Right cardiac atrium (tissue), 5 donors: Measurements from ENCODE around the gene COX17. TPM values are rescaled to one million over a fixed set of nuclear protein-coding genes. Genes with fewer than 3 reads are reported as not detected.
A peak's percentile ranks its signal among the peaks of the same experiment; 100 is the strongest.
"Not testable (repeated sequence)": the region's sequence is repeated elsewhere in the genome, so short reads cannot be mapped to it uniquely, and the experiment has no call there.

Experiments used
- ATAC-seq, 2 donors: fragments of 200-7000 bp; cut with Tn5 transposase; one replicate each; pipeline versions ENCODE4 v1.8.0 to v1.9.1; 2020; ENCODE audit warnings: moderate library complexity in 2 of 2, mild to moderate bottlenecking in 1 of 2
- DNase-seq, 3 donors: peaks; one replicate each; pipeline ENCODE4 v3.0.0-alpha.2; 2020
- H3K27ac ChIP-seq: one replicate; pipeline ENCODE4 v1.5.1; 2013; ENCODE audit warnings: mild to moderate bottlenecking, low read length, control low read depth, moderate library complexity
- H3K27me3 ChIP-seq: one replicate; pipeline ENCODE4 v1.6.1; 2013; ENCODE audit not compliant: control insufficient read depth, insufficient read depth
- H3K4me1 ChIP-seq: one replicate; pipeline ENCODE4 v1.6.1; 2013; ENCODE audit warnings: low read length; ENCODE audit not compliant: control insufficient read depth, insufficient read depth
- H3K4me3 ChIP-seq: one replicate; pipeline ENCODE4 v1.5.1; 2013; ENCODE audit warnings: low read length, control low read depth
- H3K9me3 ChIP-seq: one replicate; pipeline ENCODE4 v1.6.1; 2013; ENCODE audit warnings: low read length; ENCODE audit not compliant: control insufficient read depth
- WGBS: extraction: QIAGEN DNeasy Blood & Tissue Kit; methylation state at CpG from one replicate; pipeline ENCODE4 v1.1.7; 2013; 5-methylcytosine and 5-hydroxymethylcytosine counted together
- intact Hi-C, 4 donors: fragments of 100-400 bp; cut with DNase I; formaldehyde crosslinking; loops; one replicate each; pipeline versions ENCODE4 v1.11.0 to v1.14.0; 2022 to 2023
- polyA plus RNA-seq: library from polyadenylated mRNA; stranded (reverse); fragments of 200-250 nt; gene quantifications from one replicate; pipeline ENCODE4 v1.2.3, GENCODE V29; 2013
- total RNA-seq, 4 donors: library from RNA; stranded (reverse); fragmentation: NEBNext Ultra II Directional; extraction: Animal tissue kit (Norgen Biotek cat#: 25700); gene quantifications; one replicate each; pipeline ENCODE4 v1.2.1, GENCODE V29; 2021
- donor health status: healthy with polysubstance abuse.
- donor health status: DM: no; HTN: yes; CAD: no.
- donor health status: DM: no; HTN: no; CAD: no.
- donor health status: DM: no; HTN: yes; CAD: no; lungs with severe emphysema.
- donor health status: DM: yes; HTN: yes; CAD: no.

COX17 gene
- total and polyA plus RNA-seq, 5 donors: 108 to 622 (median 132) TPM

DNA sequence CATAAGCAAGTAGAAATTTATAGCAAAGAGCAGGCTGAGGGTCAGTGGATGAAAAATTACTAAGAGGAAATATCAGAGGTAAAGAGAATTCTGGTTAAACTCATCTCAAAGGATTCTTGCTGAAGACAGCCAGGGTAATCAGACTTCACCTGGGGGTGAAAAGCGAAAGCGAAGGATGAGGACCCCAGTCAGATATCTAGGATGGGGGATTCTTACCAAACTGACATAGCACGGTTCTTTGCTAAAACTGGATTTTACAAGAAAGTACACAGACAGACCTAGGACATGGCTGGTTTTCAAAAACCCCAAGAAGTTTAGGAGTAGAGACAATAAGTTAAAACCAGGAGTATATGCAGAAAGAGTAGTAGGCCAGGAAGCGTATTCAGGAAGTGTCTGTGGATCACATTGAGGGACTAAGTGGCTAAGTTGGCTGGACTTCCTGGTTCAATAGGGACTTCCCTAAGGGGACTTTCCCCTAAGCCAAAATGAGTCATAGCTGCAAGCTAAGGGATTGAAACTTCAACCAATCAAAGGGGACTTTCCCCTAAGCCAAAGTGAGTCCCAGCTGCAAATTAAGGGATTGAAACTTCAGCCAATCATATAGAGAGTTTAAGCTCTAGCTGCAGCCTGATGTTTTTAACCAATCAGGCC lies 23.2 kb upstream of the COX17 start:
- no peak for DNase-seq
- 84% methylated on average over 4 of the region's 4 CpGs for WGBS
- ATAC-seq: no peak
- H3K9me3 ChIP-seq: no peaks in the 10 kb centered on the region
- H3K27me3 ChIP-seq: no peaks in the 10 kb centered on the region
- H3K27ac ChIP-seq: no peak overlapping the region
- H3K4me1 ChIP-seq: no peaks in the 10 kb centered on the region
- intact Hi-C loops: no loop called here
- H3K4me3 ChIP-seq: no peak overlapping the region

DNA sequence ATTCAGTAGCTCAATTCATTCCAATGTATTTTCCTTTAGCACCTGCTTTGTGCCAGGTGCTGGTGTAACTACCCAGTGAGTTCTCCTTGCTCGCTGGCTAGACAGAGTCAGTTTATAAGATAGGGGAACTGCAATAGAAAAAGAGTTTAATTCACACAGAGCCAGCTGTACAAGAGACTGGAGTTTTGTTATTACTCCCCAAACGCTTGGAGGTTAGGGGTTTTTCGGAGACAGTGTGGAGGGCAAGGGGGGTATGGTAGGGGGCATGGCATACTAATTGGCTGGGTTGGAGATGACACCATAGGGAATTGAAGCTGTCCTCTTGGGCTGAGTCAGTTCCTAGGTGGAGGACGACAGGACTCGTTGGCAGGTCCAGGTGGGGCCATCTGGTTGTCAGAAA lies 20.2 kb upstream of the COX17 start:
- Histone ChIP-seq H3K27me3 (no peaks in the 10 kb centered on the region), H3K9me3 (no peaks in the 10 kb centered on the region), H3K4me3 (no peak overlapping the region), H3K27ac (no peak overlapping the region), H3K4me1 (no peaks in the 10 kb centered on the region)
- 84% methylated on average over 5 of the region's 5 CpGs for WGBS
- DNase-seq (no peak), ATAC-seq (no peak)
- intact Hi-C loops: no loop called here

DNA sequence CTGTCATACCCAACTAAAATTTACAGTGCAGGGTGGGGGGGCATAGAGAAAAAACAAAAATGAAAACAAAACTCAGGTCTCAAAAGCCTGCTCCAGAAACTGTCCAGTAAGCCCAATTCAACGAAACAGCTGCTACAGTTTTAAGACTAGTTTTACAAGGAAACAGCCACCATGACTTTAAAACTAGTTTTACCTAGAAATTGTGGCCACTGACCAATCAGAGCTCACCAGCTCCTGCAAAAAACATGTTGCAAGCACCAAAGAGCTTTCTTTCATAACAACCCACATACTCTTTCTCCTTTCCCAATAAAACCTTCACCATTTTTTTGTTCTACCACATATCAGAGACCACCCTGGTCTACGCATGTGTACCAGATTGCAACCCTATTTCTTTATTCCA lies 18.3 kb upstream of the COX17 start:
- intact Hi-C loops: no loop called here
- no peak for ATAC-seq
- no peak overlapping the region for H3K4me3 ChIP-seq
- H3K9me3 ChIP-seq: no peaks in the 10 kb centered on the region
- no peak overlapping the region for H3K27ac ChIP-seq
- H3K27me3 ChIP-seq: no peaks in the 10 kb centered on the region
- H3K4me1 ChIP-seq: no peaks in the 10 kb centered on the region
- 94% methylated on average over 2 of the region's 2 CpGs for WGBS
- DNase-seq: no peak

- H3K4me3 ChIP-seq: no peak overlapping the region
- 51% methylated on average over 4 of the region's 4 CpGs for WGBS
- ATAC-seq: no peak
- no peaks in the 10 kb centered on the region for H3K9me3 ChIP-seq
- H3K27me3 ChIP-seq: no peaks in the 10 kb centered on the region
- H3K4me1 ChIP-seq: no peaks in the 10 kb centered on the region
- no peak for DNase-seq
- no peak overlapping the region for H3K27ac ChIP-seq
- intact Hi-C loops: no loop called here
Observed at GRCh38 chr3:119690043-119690656, 12.9 kb upstream of the COX17 start.

DNA sequence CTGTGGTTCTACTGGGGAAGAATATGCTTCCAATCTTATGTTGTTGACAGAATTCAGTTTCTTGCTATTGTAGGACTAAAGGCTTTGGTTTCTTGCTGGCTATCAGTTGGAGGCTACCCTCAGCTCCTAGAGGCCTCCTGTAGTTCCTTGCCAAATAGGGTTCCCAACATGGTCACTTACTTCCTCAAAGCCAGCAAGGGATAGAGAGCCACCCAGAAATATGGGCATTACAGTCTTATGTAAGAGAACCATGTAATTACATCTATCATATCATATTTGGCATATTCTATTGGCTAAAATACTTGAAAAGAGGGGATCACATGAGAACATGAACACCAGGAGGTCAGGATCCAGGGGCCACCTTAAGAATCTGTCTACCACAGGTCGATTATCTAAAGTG lies 6.2 kb upstream of the COX17 start:
- H3K4me1 ChIP-seq: no peaks in the 10 kb centered on the region

GRCh38 chr3:119681279-119681678 lies 4.1 kb upstream of the COX17 start:
- intact Hi-C loops: loop anchor here in 2 of 4 donors (10.0 kb wide), 2 partner anchors 156 to 406 kb away; no protein-coding TSS in a partner anchor
- no peak for ATAC-seq

More for the DNA sequence above, 6.2 kb upstream of the COX17 start:
- ATAC-seq (no peak), DNase-seq (no peak)
- H3K4me3 ChIP-seq: no peak overlapping the region
- WGBS: 37% methylated on average over 1 of the region's 1 CpG
- intact Hi-C loops: loop anchor here in 2 of 4 donors (10.0 kb wide), 2 partner anchors 159 to 409 kb away; no protein-coding TSS in a partner anchor
- no peaks in the 10 kb centered on the region for H3K27me3 ChIP-seq
- H3K27ac ChIP-seq: no peak overlapping the region
- H3K9me3 ChIP-seq: no peaks in the 10 kb centered on the region

GRCh38 chr3:119679874-119680273 lies 2.7 kb upstream of the COX17 start:
- H3K4me3 ChIP-seq: no peak overlapping the region
- ATAC-seq (no peak), DNase-seq (no peak)
- H3K4me1 ChIP-seq: peaks cover 3% of the 10 kb centered on the region
- H3K27ac ChIP-seq: no peak overlapping the region
- intact Hi-C loops: loop anchor here in 3 of 4 donors (10.0 kb wide), 3 partner anchors 75 to 405 kb away; no protein-coding TSS in a partner anchor
- H3K27me3 ChIP-seq: no peaks in the 10 kb centered on the region
- H3K9me3 ChIP-seq: no peaks in the 10 kb centered on the region

More at GRCh38 chr3:119681279-119681678, 4.1 kb upstream of the COX17 start:
- 43% methylated on average over 1 of the region's 1 CpG for WGBS
- Histone ChIP-seq H3K4me3 (no peak overlapping the region), H3K27me3 (no peaks in the 10 kb centered on the region), H3K9me3 (no peaks in the 10 kb centered on the region), H3K4me1 (no peaks in the 10 kb centered on the region), H3K27ac (no peak overlapping the region)
- no peak for DNase-seq

DNA sequence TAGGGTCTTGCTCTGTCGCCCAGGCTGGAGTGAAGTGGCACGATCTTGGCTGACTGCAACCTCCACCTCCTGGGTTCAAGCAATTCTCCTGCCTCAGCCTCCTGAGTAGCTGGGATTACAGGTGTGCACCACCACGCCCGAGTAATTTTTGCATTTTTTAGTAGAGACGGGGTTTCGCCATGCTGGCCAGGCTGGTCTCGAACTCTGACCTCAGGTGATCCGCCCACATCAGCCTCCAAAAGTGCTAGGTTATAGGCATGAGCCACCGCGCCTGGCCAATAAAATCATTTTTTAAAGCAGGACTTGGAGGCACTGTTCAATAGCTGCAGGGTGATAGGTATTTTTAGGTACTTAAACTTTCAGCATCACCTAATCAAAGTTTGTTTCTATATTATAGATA lies 1.0 kb upstream of the COX17 start:
- not testable (repeated sequence) for H3K27ac ChIP-seq, H3K4me3 ChIP-seq, H3K4me1 ChIP-seq, H3K9me3 ChIP-seq, H3K27me3 ChIP-seq, ATAC-seq
- WGBS: 97% methylated on average over 10 of the region's 10 CpGs
- intact Hi-C loops: loop anchor here in 2 of 4 donors (10.0 kb wide), 1 partner anchor 73 kb away; no protein-coding TSS in a partner anchor
- DNase-seq: peak in 2 of 3 donors; percentile 44 to 51

- DNase-seq (no peak), ATAC-seq (no peak)
- 9% methylated on average over 6 of the region's 6 CpGs for WGBS
- H3K27ac ChIP-seq: peak overlapping the region; percentile 100
- H3K4me1 ChIP-seq: peaks cover 3% of the 10 kb centered on the region
- H3K9me3 ChIP-seq: no peaks in the 10 kb centered on the region
- H3K4me3 ChIP-seq: peak overlapping the region; percentile 69
- H3K27me3 ChIP-seq: no peaks in the 10 kb centered on the region
- intact Hi-C loops: loop anchor here in 2 of 4 donors (10.0 kb wide), 1 partner anchor 73 kb away; no protein-coding TSS in a partner anchor
Observed at GRCh38 chr3:119677641-119677934, 382 bp upstream of the COX17 start.

DNA sequence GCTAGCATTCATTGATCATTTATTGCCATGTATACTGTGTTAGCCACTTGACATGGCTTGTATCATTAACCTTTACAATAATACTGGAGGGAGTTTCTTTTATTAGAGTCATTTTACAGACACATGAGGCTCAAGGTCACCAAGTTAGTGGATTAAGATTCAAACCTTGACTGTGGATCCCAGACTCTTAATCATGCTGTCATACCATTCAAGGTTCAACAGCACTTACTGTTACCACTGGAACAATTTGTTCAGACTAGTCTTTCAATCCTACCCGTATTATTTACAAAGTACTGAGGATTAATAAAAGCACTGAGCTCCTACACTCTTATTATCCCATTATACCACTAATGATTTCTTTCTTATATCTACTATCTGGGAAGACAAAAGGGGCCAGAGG lies 1.2 kb downstream of the COX17 start:
- peak overlapping the region; percentile 89 for H3K27ac ChIP-seq
- intact Hi-C loops: loop anchor here in 2 of 4 donors (10.0 kb wide), 1 partner anchor 71 kb away; no protein-coding TSS in a partner anchor
- H3K9me3 ChIP-seq: no peaks in the 10 kb centered on the region
- WGBS: 41% methylated on average over 1 of the region's 1 CpG
- ATAC-seq (no peak), DNase-seq (no peak)
- H3K4me1 ChIP-seq: peaks cover 3% of the 10 kb centered on the region
- H3K27me3 ChIP-seq: no peaks in the 10 kb centered on the region
- H3K4me3 ChIP-seq: peak overlapping the region; percentile 69

DNA sequence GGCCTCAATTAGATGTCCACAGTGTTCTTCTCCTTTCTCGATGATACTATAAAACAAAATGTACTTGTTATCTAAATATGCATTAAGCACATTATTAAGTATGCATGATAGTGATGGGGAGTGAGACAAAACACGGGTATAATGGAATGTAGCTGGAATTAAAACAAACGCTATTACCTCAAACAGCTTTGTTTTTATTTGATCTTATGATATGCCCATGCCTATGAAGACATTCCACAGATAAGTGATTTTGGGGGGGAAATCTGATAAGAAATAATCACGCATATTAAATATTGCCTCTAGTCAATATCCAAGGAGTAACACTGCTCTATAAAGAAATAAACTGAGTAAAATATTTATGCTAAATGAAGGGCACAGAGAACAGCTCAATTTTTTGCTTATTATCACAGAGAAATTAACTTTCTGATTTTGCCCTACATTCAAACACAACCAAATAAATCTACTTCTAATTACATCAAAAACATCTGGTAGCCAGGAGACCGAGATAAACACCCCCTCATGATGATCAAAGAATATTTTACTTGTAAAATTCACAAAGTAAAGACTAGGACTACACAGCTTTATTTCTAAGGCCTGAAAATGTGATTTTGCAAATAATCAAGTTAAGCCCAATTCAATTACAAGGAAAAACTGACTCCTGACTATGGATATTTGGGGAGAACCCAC lies 1.9 kb downstream of the COX17 start:
- Histone ChIP-seq H3K27me3 (no peaks in the 10 kb centered on the region), H3K27ac (peak overlapping the region; percentile 89), H3K4me1 (peaks cover 3% of the 10 kb centered on the region), H3K9me3 (no peaks in the 10 kb centered on the region), H3K4me3 (peak overlapping the region; percentile 69)
- 63% methylated on average over 5 of the region's 5 CpGs for WGBS
- ATAC-seq (no peak), DNase-seq (no peak)
- intact Hi-C loops: loop anchor here in 2 of 4 donors (10.0 kb wide), 1 partner anchor 71 kb away; no protein-coding TSS in a partner anchor
